Stimulated activated naive CD8-positive, alpha-beta T cell treated with anti-CD3 and anti-CD28 coated beads, Interleukin-15, amount 100 ng/mL, for 72 hours (primary cell): Measurements from ENCODE around the gene ZPLD1.

Experiments used
- ATAC-seq: fragments of 150-1000 bp; cut with Tn5 transposase; 2 replicates; pipeline ENCODE4 v1.10.0; 2021; ENCODE audit warnings: mild to moderate bottlenecking, moderate library complexity
- DNase-seq, 2 donors: peaks; one replicate each; pipeline ENCODE4 v3.0.0; 2021 to 2022
- H3K27ac Mint-ChIP-seq, 2 donors: one replicate each; pipeline ENCODE4 v1.8.0; 2022; ENCODE audit warnings: mild to moderate bottlenecking in 2 of 2, mixed read lengths in 2 of 2, moderate library complexity in 2 of 2
- H3K27me3 Mint-ChIP-seq: one replicate; pipeline ENCODE4 v1.8.0; 2022; ENCODE audit warnings: mixed read lengths
- H3K4me1 Mint-ChIP-seq: one replicate; pipeline ENCODE4 v1.8.0; 2022; ENCODE audit warnings: mild to moderate bottlenecking, mixed read lengths
- H3K4me3 Mint-ChIP-seq, 2 donors: one replicate each; pipeline ENCODE4 v1.8.0; 2022; ENCODE audit warnings: mild to moderate bottlenecking in 2 of 2, mixed read lengths in 2 of 2, moderate library complexity in 1 of 2
- H3K9me3 Mint-ChIP-seq, 2 donors: one replicate each; pipeline ENCODE4 v1.8.0; 2022; ENCODE audit warnings: mixed read lengths in 2 of 2

Gene ZPLD1

GRCh38 chr3:102434715-102435114 lies at the start of gene ZPLD1:
TSS of gene ZPLD1 (plus strand) at chr3:102435015. CDS start at chr3:102438488, 3,473 bp downstream.
- Mint-ChIP-seq H3K4me3 (no peak within 1 kb of the TSS), H3K27me3 (peaks cover 10% of the 10 kb centered on the region), H3K4me1 (no peaks in the 10 kb centered on the region), H3K9me3 (no peaks in the 10 kb centered on the region), H3K27ac (no peak within 1 kb of the TSS)
- no peak for ATAC-seq
- no peak for DNase-seq

GRCh38 chr3:102390171-102390864 lies 44.5 kb upstream of the ZPLD1 start:
- no peak for ATAC-seq
- Mint-ChIP-seq H3K27me3 (no peaks in the 10 kb centered on the region), H3K27ac (no peak overlapping the region)

GRCh38 chr3:102390916-102391315 lies 43.9 kb upstream of the ZPLD1 start:
- Mint-ChIP-seq H3K4me1 (no peaks in the 10 kb centered on the region), H3K27me3 (no peaks in the 10 kb centered on the region), H3K27ac (no peak overlapping the region), H3K4me3 (no peak overlapping the region), H3K9me3 (no peaks in the 10 kb centered on the region)
- ATAC-seq = no peak
- no peak for DNase-seq

More at GRCh38 chr3:102390171-102390864, 44.5 kb upstream of the ZPLD1 start:
- Mint-ChIP-seq H3K9me3 (no peaks in the 10 kb centered on the region), H3K4me1 (no peaks in the 10 kb centered on the region), H3K4me3 (no peak overlapping the region)
- no peak for DNase-seq

- ATAC-seq = no peak
- Mint-ChIP-seq H3K4me3 (no peak overlapping the region), H3K27ac (no peak overlapping the region), H3K27me3 (no peaks in the 10 kb centered on the region), H3K4me1 (no peaks in the 10 kb centered on the region), H3K9me3 (no peaks in the 10 kb centered on the region)
- no peak for DNase-seq
Observed at GRCh38 chr3:102391491-102391890, 43.3 kb upstream of the ZPLD1 start.

GRCh38 chr3:102394517-102394916 lies 40.3 kb upstream of the ZPLD1 start:
- DNase-seq (no peak), ATAC-seq (no peak)
- H3K4me3 Mint-ChIP-seq = no peak overlapping the region
- no peaks in the 10 kb centered on the region for H3K27me3 Mint-ChIP-seq
- H3K4me1 Mint-ChIP-seq = no peaks in the 10 kb centered on the region
- no peak overlapping the region for H3K27ac Mint-ChIP-seq
- H3K9me3 Mint-ChIP-seq = no peaks in the 10 kb centered on the region

GRCh38 chr3:102398176-102398575 lies 36.6 kb upstream of the ZPLD1 start:
- Mint-ChIP-seq H3K4me1 (no peaks in the 10 kb centered on the region), H3K4me3 (no peak overlapping the region), H3K27ac (no peak overlapping the region), H3K27me3 (peaks cover 11% of the 10 kb centered on the region), H3K9me3 (no peaks in the 10 kb centered on the region)
- no peak for ATAC-seq
- DNase-seq = no peak

GRCh38 chr3:102398666-102399065 lies 36.1 kb upstream of the ZPLD1 start:
- Mint-ChIP-seq H3K4me1 (no peaks in the 10 kb centered on the region), H3K4me3 (no peak overlapping the region), H3K27me3 (peaks cover 11% of the 10 kb centered on the region), H3K27ac (no peak overlapping the region), H3K9me3 (no peaks in the 10 kb centered on the region)
- no peak for ATAC-seq
- DNase-seq = no peak

GRCh38 chr3:102400142-102400541 lies 34.7 kb upstream of the ZPLD1 start:
- Mint-ChIP-seq H3K4me3 (no peak overlapping the region), H3K4me1 (no peaks in the 10 kb centered on the region), H3K9me3 (no peaks in the 10 kb centered on the region), H3K27ac (no peak overlapping the region), H3K27me3 (peaks cover 11% of the 10 kb centered on the region)
- DNase-seq (no peak), ATAC-seq (no peak)

GRCh38 chr3:102400766-102401165 lies 34.0 kb upstream of the ZPLD1 start:
- H3K27me3 Mint-ChIP-seq = peaks cover 11% of the 10 kb centered on the region
- ATAC-seq = no peak
- H3K4me3 Mint-ChIP-seq = no peak overlapping the region
- no peaks in the 10 kb centered on the region for H3K4me1 Mint-ChIP-seq
- H3K27ac Mint-ChIP-seq = no peak overlapping the region
- no peaks in the 10 kb centered on the region for H3K9me3 Mint-ChIP-seq
- DNase-seq = no peak

GRCh38 chr3:102410616-102411015 lies 24.2 kb upstream of the ZPLD1 start:
- DNase-seq (no peak), ATAC-seq (no peak)
- no peak overlapping the region for H3K27ac Mint-ChIP-seq
- H3K27me3 Mint-ChIP-seq = no peaks in the 10 kb centered on the region
- H3K4me3 Mint-ChIP-seq = no peak overlapping the region
- H3K9me3 Mint-ChIP-seq = no peaks in the 10 kb centered on the region
- H3K4me1 Mint-ChIP-seq = peaks cover 6% of the 10 kb centered on the region

GRCh38 chr3:102415553-102415952 lies 19.3 kb upstream of the ZPLD1 start:
- H3K27ac Mint-ChIP-seq = peak overlapping the region in 1 of 2 donors; percentile 75
- H3K4me1 Mint-ChIP-seq = peaks cover 6% of the 10 kb centered on the region
- no peak for ATAC-seq
- no peaks in the 10 kb centered on the region for H3K9me3 Mint-ChIP-seq
- H3K4me3 Mint-ChIP-seq = peak overlapping the region in 1 of 2 donors; percentile 45
- H3K27me3 Mint-ChIP-seq = no peaks in the 10 kb centered on the region
- DNase-seq = no peak

GRCh38 chr3:102419786-102420185 lies 15.0 kb upstream of the ZPLD1 start:
- ATAC-seq = no peak
- Mint-ChIP-seq H3K27ac (no peak overlapping the region), H3K27me3 (no peaks in the 10 kb centered on the region), H3K4me1 (peaks cover 6% of the 10 kb centered on the region), H3K4me3 (no peak overlapping the region), H3K9me3 (no peaks in the 10 kb centered on the region)
- DNase-seq = no peak

- no peak overlapping the region for H3K4me3 Mint-ChIP-seq
- no peak overlapping the region for H3K27ac Mint-ChIP-seq
- no peak for DNase-seq
- H3K27me3 Mint-ChIP-seq = peaks cover 15% of the 10 kb centered on the region
- H3K9me3 Mint-ChIP-seq = no peaks in the 10 kb centered on the region
- no peak for ATAC-seq
- no peaks in the 10 kb centered on the region for H3K4me1 Mint-ChIP-seq
Observed at GRCh38 chr3:102441832-102442231, 7.0 kb downstream of the ZPLD1 start.

GRCh38 chr3:102443021-102443420 lies 8.2 kb downstream of the ZPLD1 start:
- DNase-seq (no peak), ATAC-seq (no peak)
- H3K9me3 Mint-ChIP-seq = no peaks in the 10 kb centered on the region
- no peak overlapping the region for H3K27ac Mint-ChIP-seq
- peaks cover 10% of the 10 kb centered on the region for H3K27me3 Mint-ChIP-seq
- H3K4me3 Mint-ChIP-seq = no peak overlapping the region
- H3K4me1 Mint-ChIP-seq = no peaks in the 10 kb centered on the region

GRCh38 chr3:102444101-102444500 lies 9.3 kb downstream of the ZPLD1 start:
- no peaks in the 10 kb centered on the region for H3K4me1 Mint-ChIP-seq
- no peak overlapping the region for H3K4me3 Mint-ChIP-seq
- DNase-seq (no peak), ATAC-seq (no peak)
- H3K9me3 Mint-ChIP-seq = no peaks in the 10 kb centered on the region
- H3K27ac Mint-ChIP-seq = no peak overlapping the region
- H3K27me3 Mint-ChIP-seq = peaks cover 6% of the 10 kb centered on the region

- ATAC-seq (no peak), DNase-seq (no peak)
- H3K4me3 Mint-ChIP-seq = no peak overlapping the region
Observed at GRCh38 chr3:102447272-102447671, 12.5 kb downstream of the ZPLD1 start.

GRCh38 chr3:102449341-102449740 lies 14.5 kb downstream of the ZPLD1 start:
- DNase-seq (no peak), ATAC-seq (no peak)
- Mint-ChIP-seq H3K9me3 (no peaks in the 10 kb centered on the region), H3K27ac (no peak overlapping the region), H3K27me3 (peaks cover 6% of the 10 kb centered on the region), H3K4me3 (no peak overlapping the region), H3K4me1 (no peaks in the 10 kb centered on the region)

More at GRCh38 chr3:102447272-102447671, 12.5 kb downstream of the ZPLD1 start:
- no peaks in the 10 kb centered on the region for H3K4me1 Mint-ChIP-seq
- H3K27ac Mint-ChIP-seq = no peak overlapping the region
- no peaks in the 10 kb centered on the region for H3K9me3 Mint-ChIP-seq
- H3K27me3 Mint-ChIP-seq = peaks cover 6% of the 10 kb centered on the region
